Measurements from ENCODE around the gene KIF18B. TPM values are rescaled to one million over a fixed set of nuclear protein-coding genes. Genes with fewer than 3 reads are reported as not detected.

Gene KIF18B
- total RNA-seq, 1 experiment from 2014 or later = 82.2 TPM

GRCh38 chr17:44976206-44976605, 28.6 kb upstream of the KIF18B start (continued):
- no peak for TF ChIP-seq ZNF512 (CRISPR knock-in tag; IDR thresholded peaks at IDR 0.05; ENCODE audit: borderline replicate concordance)
- TF ChIP-seq MYBL2 (CRISPR knock-in tag; IDR thresholded peaks at IDR 0.05) = no peak
- TF ChIP-seq ATF3 (CRISPR knock-in tag; conservative IDR thresholded peaks at IDR 0.05) = no peak
- no peak for TF ChIP-seq CBFB (CRISPR knock-in tag; IDR thresholded peaks at IDR 0.05; ENCODE audit: low read depth)
- no peak for TF ChIP-seq ZNF425 (CRISPR knock-in tag; conservative IDR thresholded peaks at IDR 0.05)
- TF ChIP-seq CDX4 (CRISPR knock-in tag; IDR thresholded peaks at IDR 0.05; ENCODE audit: borderline replicate concordance) = no peak
- TF ChIP-seq ELF4 (CRISPR knock-in tag; IDR thresholded peaks at IDR 0.05; ENCODE audit: low read depth) = no peak
- TF ChIP-seq NFYB (CRISPR knock-in tag; conservative IDR thresholded peaks at IDR 0.05; ENCODE audit: low read depth) = no peak
- TF ChIP-seq NFE2L1 (CRISPR knock-in tag; IDR thresholded peaks at IDR 0.05) = no peak
- TF ChIP-seq MLX (CRISPR knock-in tag; IDR thresholded peaks at IDR 0.05) = no peak

- Mint-ChIP-seq H3K4me3 (no peak overlapping the region), H3K36me3 (no peaks in the 10 kb centered on the region), H3K27ac (no peak overlapping the region), H3K4me1 (peaks cover 35% of the 10 kb centered on the region), H3K9me3 (no peaks in the 10 kb centered on the region), H3K27me3 (ENCODE audit: low read depth) (peaks cover 37% of the 10 kb centered on the region)
- TF ChIP-seq KAT7 (CRISPR knock-in tag; IDR thresholded peaks at IDR 0.05; ENCODE audit: borderline replicate concordance) = no peak
- TF ChIP-seq TEAD4 (CRISPR knock-in tag; IDR thresholded peaks at IDR 0.05) = no peak
- no peak for TF ChIP-seq ESRRA (CRISPR knock-in tag; IDR thresholded peaks at IDR 0.05; ENCODE audit: borderline replicate concordance)
- no peak for TF ChIP-seq ZBTB21 (CRISPR knock-in tag; IDR thresholded peaks at IDR 0.05; ENCODE audit: borderline replicate concordance)
- no peak for TF ChIP-seq GRHL2 (CRISPR knock-in tag; IDR thresholded peaks at IDR 0.05; ENCODE audit: insufficient replicate concordance, severe bottlenecking)
- no peak for TF ChIP-seq ZNF138 (CRISPR knock-in tag; conservative IDR thresholded peaks at IDR 0.05)
- TF ChIP-seq RELA (CRISPR knock-in tag; IDR thresholded peaks at IDR 0.05; ENCODE audit: borderline replicate concordance) = no peak
- TF ChIP-seq TCF7 (CRISPR knock-in tag; IDR thresholded peaks at IDR 0.05; ENCODE audit: low read depth) = no peak
- ATAC-seq (no peak), DNase-seq (ENCODE audit: low spot score) (no peak)
- POLR2A ChIA-PET = no interaction called here
- CTCF ChIA-PET = interaction anchor here (1.0 to 5.5 kb wide), 6 partner anchors 11 to 163 kb away, joined by 3 to 117 read pairs (median 8); partner anchors contain the start of gene ACBD4
These were observed 25.4 kb upstream of the KIF18B start for GRCh38 chr17:44972953-44973352.
